ENCODE data around the gene BTBD6.

The BTBD6 gene

DNA sequence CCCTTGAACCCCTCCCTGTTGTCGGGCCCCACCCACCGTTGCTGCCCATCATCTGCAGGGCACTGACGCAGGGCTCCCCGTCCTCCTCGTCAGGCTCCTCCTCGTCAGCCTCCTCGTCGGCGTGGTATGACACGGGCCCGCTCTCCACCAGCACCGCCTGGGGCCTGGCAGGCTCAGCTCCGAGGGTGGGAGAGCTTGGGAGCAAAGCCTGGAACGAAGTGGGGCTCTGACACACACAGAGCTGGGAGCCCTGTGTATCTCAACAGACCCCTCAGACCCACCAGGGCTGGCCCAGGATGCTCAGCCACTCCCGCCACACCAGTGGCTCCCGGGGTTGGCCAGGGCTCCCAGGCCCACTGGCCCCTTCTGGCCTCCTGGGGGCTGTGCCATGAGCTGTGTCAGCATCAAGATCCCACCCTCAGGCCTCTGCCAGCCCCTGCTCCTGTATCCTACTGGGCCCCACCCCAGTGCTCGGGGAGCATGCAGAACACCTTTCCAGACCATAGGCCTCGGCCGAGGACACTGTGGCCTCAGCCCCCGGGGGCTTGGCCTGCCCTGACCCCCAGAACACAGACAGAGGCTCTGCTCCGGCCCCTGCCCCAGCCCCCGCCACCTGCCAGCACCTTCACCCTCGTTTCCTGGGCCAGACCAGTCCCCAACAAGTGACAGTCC is 37.1 kb upstream of the BTBD6 start:
- DNase-seq (ENCODE audit: low read depth), result no peak

DNA sequence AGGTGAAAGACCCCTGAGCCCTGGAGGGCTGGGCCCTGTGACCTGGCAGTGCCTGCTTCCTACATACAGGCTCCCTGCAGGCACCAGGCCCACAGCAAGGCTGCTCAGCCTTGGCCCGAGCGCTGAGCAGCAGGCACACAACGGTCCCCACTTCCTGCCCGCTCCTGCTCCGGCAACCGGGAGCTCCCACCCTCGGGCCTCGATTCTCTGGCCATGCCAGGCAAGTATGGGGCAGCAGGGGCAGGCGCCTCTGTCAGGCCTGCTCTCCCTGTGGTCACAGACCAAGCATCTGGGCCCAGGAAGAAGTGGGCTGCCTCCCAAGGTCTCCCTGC is 36.6 kb upstream of the BTBD6 start:
- DNase-seq (ENCODE audit: low read depth), result no peak

DNA sequence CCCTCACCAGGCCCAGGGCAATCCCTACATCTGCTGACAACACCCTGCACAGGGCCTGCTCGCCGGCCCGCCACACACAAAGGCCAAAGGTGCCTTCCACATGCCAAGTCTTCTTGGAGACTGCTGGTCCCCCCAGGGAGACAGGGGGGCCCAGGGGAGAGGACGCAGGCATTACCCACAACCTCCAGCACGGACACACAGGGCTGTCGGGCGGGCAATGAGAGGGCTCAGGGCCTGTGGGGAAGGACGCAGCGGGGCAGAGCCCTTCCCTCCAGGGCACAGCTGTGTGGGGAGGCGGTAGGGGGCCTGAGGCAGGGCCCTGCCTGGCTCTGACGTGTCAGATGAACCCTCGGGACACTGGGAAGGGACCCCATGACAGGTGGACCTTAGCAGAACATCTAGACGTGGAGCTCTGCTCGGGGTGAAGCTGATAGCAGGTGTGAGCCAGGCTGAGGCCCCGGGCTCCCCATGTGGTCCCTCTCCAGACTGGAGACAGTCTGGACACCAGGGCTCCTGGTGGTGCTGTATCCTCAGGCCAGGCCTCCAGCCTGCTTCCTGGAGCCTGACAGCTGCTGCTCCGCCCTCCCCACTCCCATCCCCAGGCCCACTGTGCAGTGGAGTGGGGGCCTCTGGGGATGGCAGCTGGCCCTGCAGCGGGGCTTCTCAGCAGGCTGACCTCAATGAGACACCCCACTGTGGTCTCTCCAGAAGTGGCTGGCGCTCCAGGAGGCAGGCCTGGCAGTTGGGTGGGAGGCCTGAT is 35.6 kb upstream of the BTBD6 start:
- DNase-seq (ENCODE audit: low read depth), result no peak

DNA sequence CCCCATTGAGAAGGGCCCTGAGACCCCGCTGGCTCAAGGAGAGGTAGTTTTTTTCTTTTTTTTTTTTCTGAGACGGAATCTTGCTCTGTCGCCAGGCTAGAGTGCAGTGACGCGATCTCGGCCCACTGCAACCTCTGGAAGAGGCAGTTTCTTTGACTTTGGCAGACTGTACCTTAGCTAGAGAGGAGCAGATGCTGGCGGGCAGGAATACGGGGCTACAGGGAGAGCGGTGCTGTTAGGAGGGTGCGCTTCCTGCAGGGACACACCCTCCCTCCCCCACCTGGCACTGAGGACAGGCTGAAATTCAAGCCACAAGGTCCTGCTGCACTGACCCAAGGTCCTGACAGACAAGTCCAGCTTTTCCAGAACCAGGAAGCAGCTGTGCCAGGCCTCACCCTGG is 35.0 kb upstream of the BTBD6 start:
- DNase-seq (ENCODE audit: low read depth), result no peak

DNA sequence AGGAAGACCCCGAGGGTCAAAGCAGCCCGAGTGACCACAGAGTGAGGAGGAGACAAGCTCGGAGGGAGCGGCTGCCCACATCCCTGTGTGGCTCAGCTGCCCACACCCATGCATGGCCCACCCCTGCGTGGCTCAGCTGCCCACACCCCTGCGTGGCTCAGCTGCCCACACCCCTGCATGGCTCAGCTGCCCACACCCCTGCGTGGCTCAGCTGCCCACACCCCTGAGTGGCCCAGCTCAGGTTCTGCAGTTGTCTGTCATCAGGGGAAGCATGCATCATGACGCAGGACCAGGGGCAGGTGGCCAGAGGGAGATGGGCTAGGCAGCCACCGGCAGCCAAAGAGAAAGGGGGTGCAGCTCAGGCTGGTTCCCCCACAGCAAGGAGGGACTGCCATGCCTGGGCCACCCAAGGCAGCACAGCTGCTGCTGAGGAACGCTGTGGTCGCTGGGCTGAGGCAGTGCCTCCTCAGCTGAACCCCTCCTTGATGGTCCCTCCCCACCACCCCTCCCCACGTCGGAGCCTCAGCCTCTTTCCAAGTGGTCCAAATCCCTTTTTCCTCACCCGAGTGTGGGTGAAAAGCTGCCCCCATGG is 33.9 kb upstream of the BTBD6 start:
- DNase-seq (ENCODE audit: low read depth), result no peak

DNA sequence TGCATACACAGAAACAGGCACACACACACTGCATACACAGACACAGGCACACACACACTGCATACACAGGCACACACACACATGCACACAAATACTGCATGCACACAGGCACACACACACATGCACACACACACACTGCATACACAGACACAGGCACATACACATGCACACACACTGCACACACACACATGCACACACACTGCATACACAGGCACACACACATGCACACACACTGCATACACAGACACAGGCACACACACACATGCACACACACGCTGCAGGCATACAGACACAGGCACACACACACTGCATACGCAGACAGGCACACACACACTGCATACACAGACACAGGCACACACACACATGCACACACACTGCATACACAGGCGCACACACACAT is 32.7 kb upstream of the BTBD6 start:
- DNase-seq (ENCODE audit: low read depth), result no peak

DNA sequence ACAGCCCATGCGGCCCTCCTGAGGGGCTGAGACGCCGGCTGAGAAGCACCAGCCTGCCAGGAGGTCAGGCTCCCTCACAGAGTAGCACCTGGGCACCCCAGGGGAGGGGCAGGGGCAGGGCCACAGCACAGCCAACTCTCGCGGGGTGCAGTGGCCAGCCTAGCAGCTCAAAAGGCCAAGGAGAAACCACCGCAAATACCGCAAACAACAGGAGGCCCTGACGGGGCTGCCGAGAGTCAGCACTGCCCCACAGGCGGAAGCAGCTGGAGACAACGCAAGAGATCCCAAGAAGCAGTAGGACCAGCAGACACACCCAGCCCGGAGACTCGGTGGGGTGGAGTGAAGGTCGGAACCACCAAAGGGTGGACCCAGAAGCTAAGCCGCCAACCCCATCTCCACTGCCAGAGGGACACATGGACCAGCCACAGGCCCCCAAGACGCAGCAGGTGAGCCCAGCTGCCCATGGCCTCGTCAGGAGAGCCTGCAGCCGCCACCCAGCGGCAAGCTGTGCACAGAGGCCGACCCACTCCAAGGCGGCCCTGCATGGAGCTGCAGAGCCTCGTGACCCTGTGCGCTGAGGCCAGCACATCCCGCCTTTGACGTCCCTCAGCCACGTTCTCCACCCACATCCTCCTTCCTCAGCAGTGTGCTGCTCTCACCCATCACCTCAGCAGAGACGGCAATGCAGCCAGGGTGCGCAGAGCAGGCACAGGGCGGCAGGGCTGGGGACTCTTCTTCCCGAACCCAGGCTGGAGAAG is 31.7 kb upstream of the BTBD6 start:
- no peak for DNase-seq (ENCODE audit: low read depth)

DNA sequence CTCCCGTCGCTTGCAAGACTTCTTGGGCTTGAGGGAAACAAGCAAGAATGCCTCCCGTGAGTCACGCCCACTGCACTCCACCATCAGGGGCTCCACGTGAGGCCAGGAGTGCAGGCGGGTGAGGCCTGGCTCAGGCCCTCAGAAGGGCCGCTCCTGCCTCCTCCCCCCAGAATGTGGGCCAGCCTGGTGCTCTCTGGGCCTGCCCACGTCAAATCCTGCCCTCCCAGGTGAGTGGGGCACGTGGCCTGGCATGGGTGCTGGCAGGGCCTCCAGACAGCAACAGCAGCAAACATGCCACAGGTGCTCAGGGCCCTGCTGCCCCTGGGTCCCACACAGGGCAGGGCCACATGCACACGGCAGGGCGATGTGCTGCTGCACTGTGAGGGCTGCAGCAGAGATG is 30.6 kb upstream of the BTBD6 start:
- DNase-seq (ENCODE audit: low read depth), result no peak

DNA sequence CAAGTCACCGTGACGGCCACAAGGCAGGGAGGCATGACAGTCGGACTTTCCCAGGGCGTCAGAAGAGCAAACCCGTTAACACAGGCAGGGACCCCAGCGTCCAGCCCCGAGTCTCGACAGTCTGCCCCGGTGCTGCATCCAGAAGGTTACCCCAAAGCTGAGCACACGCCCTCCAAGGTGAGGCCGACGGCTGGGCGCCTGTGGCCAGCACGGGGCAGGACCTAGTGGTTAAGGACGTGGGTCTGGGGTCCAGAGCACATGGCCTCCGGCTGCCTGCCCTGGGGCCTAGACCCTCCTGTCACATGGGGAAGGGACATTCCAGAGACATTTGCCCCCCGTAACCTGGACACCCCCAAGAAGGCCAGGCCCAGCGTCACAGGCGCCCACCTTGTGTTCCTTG is 29.7 kb upstream of the BTBD6 start:
- DNase-seq (ENCODE audit: low read depth), result no peak

DNA sequence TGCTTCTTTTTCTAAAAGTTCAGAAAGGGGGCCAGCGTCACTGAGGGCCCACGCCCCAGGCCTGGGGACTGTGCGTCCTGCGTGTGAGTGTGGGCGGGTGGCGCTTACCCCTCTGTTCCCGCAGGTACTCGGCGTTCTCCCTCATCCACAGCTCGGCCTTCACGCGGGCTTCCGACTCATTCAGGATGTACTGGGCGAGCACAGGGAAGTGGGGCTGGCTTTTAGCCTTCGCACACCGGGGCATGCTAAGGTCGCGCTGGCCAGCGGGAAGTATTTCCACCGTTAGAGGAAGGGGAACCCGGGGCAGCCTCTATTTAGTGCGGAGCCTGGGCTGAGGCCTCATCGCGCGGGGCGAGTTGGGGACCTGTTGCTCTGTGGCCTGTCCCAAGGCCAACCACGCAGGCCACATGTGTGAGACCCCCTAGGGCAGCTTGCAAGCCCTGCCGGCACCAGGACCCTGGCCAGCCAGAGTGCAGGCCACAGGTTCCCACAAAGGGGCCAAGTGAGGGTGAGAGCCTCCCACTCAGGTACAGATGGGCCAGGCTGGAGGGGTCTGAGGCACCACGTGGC is 29.2 kb upstream of the BTBD6 start:
- no peak for DNase-seq (ENCODE audit: low read depth)

DNA sequence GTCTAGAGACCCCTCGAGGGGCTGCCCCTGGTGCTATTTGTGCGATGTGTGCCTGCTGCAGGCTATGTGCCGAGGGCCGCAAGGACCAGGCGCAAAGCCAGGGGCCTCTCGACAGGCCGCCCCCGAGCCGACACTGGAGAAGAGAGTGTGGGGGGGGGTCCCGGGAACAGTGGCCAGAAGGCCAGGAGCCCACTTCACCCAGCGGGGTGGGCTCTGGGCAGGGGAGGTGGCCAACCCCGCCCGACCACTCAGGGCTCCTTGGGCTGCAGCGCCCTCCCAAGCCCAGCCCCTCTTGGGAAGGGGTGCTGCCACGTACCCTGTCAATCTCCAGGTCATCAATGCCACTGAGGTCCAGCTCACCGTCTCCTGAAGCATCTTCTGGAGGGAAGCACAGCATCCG is 28.6 kb upstream of the BTBD6 start:
- no peak for DNase-seq (ENCODE audit: low read depth)

DNA sequence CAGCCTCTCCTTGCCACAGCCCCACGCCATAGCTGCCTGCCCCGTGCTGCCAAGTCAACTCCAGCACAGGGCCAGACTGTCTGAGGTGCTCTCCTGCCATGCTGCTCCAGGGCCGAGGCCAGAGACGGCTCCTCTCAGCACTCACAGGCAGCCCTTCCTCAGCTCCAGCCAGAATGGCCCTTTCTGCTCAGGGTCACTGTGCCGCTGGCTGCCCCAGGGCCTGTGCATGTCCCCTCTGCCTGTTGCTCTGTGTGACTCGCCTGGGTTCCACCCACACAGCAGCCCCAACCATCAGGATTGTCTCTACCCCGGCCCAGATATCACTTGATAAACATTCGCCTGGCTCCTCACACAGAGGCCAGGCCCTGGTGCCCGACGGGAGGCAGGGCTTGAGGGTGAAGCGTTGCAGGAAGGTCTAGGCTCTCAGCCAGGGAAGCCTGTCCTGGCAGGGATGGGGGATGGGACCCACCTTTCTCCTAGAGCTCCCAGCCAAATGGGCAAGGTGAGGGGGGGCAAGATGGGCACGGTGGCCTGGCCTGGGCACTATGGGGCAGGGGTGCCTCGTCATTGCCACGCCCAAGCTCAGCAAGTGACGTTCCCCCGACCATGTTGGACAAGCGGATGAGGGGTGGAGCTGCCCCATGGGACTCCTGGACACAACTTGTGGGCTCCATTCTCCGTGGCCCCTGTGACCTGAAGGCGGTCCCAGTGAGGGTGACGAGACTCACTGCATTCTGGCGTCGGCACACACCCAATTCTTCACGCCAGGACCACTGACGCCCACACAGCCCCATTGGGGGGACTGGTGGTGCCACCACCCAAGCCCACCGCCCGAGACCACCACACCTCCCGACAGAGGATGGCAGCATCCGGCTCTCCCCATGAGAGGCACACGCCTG is 27.4 kb upstream of the BTBD6 start:
- no peak for DNase-seq (ENCODE audit: low read depth)

DNA sequence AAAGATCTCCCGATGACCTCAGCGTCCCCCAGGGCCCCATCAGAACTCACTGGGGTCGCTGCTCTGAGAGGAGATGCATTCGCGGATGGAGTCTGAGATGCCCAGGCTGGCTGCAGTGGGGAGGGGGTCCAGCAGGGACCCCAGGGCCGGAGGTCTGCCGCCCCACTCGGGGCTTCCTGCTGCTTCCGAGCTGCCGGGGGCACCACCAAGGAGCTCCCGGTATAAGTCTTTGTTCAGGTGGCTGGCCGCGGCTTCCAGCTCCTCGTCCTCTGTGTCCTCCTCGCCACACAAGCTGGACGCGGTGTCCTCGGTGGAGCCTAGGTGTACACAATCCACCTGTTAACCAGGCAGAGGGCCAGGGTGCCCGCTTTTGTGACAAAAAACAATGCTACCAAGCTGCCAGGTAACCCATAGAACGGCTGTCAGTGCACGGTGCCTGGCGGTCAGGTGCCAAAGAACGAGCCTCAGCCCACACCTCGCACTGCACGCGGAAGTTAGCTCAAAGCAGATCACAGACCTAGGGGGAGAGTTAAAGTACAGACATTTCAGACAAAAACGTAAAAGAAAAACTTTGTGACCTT is 26.6 kb upstream of the BTBD6 start:
- no peak for DNase-seq (ENCODE audit: low read depth)

DNA sequence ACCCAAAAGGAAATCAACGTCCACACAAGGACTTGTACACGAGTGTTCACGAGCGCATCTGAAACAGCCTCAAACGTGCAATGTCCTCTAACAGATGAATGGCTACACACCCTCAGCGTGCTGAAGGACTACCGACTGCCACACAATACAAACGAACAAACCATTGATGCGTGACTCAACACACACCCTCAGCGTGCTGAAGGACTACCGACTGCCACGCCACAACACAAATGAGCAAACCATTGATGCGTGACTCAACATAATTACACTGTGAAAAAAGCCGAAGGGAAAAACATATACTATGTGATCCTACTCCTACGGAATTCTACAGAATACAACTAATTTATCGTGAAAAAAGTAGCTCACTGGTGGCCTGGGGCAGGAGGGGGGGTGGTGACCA is 25.1 kb upstream of the BTBD6 start:
- DNase-seq (ENCODE audit: low read depth), result no peak

DNA sequence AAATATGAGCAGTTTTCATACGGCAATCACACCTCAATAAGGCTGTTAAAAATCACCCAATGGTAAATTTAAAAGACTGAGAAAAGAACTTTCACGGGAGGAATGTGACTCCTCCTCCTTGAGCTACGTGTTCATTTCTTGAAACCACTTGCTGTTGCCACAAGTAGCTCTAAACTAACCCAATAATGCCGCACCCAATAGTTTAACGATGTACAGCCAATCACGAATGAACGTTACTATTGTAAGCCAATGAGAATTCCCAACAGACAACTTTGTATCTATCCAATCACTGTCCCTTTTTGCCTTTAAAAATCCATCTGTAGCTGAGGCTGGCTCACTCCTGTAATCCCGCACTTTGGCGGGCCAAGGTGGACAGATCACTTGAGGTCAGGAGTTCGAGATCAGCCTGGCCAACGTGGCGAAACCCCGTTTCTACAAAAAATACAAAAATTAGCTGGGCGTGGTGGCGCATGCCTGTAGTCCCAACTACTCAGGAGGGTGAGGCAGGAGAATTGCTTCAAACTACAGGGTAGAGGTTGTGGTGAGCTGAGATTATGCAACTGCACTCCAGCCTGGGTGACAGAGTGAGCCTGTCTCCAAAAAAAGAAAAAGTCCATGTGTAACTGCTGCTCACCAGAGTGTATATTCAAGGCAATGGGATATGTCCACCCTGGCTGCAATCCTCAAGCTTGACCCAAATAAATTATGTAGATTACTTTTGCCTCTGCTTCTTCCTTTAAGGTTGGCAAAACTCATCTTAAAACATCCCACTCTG is 24.4 kb upstream of the BTBD6 start:
- DNase-seq (ENCODE audit: low read depth), result no peak

DNA sequence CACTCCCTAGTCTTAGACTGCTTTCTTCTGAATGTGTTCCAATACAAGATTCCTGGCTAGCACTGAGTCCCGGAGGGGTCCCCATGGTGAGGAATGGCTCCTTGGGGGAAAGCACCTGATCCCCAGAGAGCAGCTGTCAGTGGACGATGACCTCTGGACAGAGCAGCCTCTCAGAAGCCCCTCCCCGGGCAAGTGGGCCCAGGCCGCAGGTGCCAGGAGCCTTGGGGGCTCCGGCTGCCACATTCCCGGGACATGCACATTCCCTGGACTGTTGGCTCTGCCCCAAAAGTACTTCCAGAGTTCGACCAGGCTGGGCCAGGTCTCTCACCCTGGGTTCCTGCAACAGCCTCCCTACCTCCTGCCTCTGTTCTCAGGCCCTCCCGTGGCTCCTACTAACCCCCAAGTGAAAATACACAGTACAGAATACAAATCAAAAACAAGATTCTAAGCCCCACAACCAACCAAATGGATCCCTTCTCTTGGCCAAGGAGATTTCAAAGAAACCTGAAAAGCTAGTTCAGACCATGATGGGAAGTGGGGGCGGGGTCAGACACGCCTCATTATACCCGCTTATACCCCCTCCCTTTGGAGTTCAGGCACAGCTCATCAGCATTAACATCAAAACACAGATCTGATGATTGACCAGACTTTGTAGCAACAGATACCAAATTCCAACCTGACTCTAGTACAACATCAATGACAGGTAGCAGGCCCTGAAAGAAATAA is 23.3 kb upstream of the BTBD6 start:
- DNase-seq (ENCODE audit: low read depth), result no peak

DNA sequence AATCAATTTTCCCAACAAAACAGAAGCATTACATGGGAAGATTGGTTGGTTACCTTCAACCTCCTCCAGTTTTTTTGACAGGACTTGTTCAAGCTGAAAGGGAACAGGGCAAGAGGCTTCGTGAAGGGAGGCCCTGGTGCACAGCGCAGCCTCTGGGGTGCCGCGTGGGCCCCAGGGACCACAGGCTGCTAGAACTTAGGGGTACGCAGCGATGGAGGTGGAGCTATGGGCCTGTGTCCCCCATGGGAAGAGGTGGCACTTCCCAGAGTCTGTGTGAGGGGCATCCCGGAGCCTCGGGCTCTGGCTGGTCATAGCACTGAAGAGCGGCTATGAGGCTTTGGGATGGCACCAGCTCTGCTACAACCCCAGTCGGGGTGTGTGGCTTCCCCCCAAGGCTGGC is 22.1 kb upstream of the BTBD6 start:
- no peak for DNase-seq (ENCODE audit: low read depth)

DNA sequence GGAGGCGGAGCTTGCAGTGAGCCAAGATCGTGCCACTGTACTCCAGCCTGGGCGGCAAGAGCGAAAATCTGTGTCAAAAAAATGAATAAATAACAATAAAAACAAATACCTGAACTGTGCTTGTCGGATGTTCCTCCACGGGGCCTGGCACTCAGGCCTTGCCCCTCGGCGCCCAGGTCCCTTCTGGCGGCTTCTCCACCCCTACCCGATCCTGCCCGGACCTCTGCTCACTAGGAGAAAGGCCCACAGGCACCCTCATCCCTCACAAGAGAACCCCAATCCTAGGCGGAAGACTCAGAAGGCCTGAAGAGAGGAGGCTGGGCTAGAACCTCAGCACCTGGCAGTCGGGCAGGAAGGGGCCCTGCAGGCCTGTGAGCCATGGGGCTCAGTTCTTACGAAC is 21.0 kb upstream of the BTBD6 start:
- no peak for DNase-seq (ENCODE audit: low read depth)

DNA sequence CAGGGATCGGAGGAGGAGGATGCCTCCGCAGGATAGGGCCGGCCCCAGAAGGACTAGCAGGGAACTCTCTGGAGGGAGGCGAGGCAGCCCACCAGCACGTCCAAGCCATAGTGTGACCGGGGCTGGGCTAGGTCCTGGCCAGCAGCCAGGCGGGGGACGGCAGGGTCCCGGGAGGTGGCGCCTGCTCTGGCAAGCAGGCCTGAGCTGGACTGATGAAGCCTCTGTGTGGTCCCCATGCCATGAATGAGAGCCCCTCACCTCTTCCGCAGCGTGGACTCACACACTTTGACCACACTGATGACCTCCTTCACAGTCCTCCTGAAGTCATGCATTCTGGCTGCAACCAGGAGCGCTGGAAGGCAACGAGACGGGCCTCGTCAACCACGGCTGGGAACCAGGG is 19.8 kb upstream of the BTBD6 start:
- DNase-seq (ENCODE audit: low read depth), result no peak
